ENCODE data around the gene ETFB. TPM values are rescaled to one million over a fixed set of nuclear protein-coding genes. Genes with fewer than 3 reads are reported as not detected.

Gene ETFB
- total and polyA plus RNA-seq, 10 of the 15 experiments (the other 5 are each of a cell fraction or from before 2014, with no cell fraction given): 15.1 to 166 (median 87.8) TPM

DNA sequence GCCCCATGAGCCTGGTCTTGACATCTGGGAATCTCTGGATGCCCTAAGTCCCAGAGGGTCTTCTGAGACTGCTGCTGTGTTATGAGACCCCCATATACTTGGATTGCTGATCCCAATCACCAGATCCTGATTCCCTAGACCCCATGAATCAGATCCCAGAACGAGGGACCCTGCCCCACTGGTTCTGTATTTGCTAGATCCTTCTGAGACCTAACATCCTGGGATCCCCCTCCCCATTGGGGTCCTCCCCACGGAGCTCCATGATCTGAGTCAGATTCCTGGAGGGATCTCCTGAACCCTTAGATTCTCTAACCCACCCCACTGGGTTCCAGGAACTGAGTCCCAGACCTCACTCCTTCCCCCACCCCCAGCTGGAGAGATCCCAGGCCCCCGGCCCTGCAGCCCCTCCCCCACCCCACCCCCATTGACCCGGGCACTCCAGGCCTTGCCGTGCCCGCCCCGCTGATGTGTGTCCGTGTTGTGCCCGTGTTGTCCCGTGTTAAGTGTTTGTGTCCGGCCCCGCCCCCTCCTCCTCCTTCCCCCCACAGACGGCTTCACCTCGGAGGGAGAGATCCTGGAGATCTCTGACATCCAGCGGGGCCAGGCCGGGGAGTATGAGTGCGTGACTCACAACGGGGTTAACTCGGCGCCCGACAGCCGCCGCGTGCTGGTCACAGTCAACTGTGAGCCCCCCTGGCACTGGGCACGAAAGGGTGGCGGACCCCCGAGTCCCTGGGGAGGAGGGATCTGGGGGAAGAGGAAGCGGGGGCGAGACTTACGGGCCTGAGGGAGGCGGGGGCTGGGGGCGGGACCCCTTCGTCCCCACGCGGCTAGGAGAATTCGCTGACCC lies 39.7 kb downstream of the ETFB start:
- no peaks in the 10 kb centered on the region for H4K20me1 ChIP-seq (ENCODE audit: control insufficient read depth, insufficient read depth)
- no TSS peak for BruUV-seq (replicated peaks)
- H3K9me3 ChIP-seq (replicated peaks; ENCODE audit: control insufficient read depth, insufficient read depth, low read length): no peaks in the 10 kb centered on the region
- intact Hi-C loops (cut with micrococcal nuclease; ENCODE audit: unreplicated experiment): no loop called here
- H3K27ac ChIP-seq (ENCODE audit: control insufficient read depth, insufficient read depth): no peak overlapping the region
- ChIA-PET POLR2A (no interaction called here), RAD21 (ENCODE audit: unreplicated experiment) (no interaction called here), SMC1A (ENCODE audit: uncharacterized antibody, unreplicated experiment) (no interaction called here), CTCF (no interaction called here)
- no peak for TF ChIP-seq BACH1 (IDR thresholded peaks at IDR 0.05; ENCODE audit: borderline replicate concordance)
- TF ChIP-seq GABPA (IDR thresholded peaks at IDR 0.05; ENCODE audit: low read depth): no peak
- no peak for TF ChIP-seq SPI1 (IDR thresholded peaks at IDR 0.05; ENCODE audit: borderline replicate concordance, insufficient read depth, low read depth, low read length)
- no peak for TF ChIP-seq SP1 (IDR thresholded peaks at IDR 0.05; ENCODE audit: low read depth, low read length)
- no peak for TF ChIP-seq RCOR1 (conservative IDR thresholded peaks at IDR 0.05; ENCODE audit: low read depth, low read length)
- H3K36me3 ChIP-seq (ENCODE audit: control insufficient read depth in 2 of 2, insufficient read depth in 2 of 2, low read length in 1 of 2): no peaks in the 10 kb centered on the region
- no peaks in the 10 kb centered on the region for H3K79me2 ChIP-seq (ENCODE audit: control insufficient read depth, insufficient read depth, low read length)
- H3K4me1 ChIP-seq (ENCODE audit: control insufficient read depth, insufficient read depth, low read length): no peaks in the 10 kb centered on the region
- in situ Hi-C loops (cut with MboI): no loop called here
- no peak overlapping the region for H3K4me3 ChIP-seq
- no peak overlapping the region for H3K4me2 ChIP-seq (ENCODE audit: control insufficient read depth, insufficient read depth)
- 13% methylated on average over 16 of the region's 36 CpGs for WGBS (ENCODE audit: insufficient coverage, insufficient replicate concordance, low lambda C conversion rate, missing lambda C conversion rate)
- no peak for DNase-seq (ENCODE audit: low read depth, low spot score)
- no peak for ATAC-seq
- H3K9ac ChIP-seq (ENCODE audit: control insufficient read depth, insufficient read depth, low read length): no peak overlapping the region
- no peak overlapping the region for H2AFZ ChIP-seq (ENCODE audit: control insufficient read depth, low read depth, low read length)
- FAIRE-seq: no peak
- H3K27me3 ChIP-seq (replicated peaks in 1 of 2; ENCODE audit: control insufficient read depth in 2 of 2, insufficient read depth in 2 of 2, low read length in 1 of 2): no peaks in the 10 kb centered on the region; a peak in 1 of 4 replicates

DNA sequence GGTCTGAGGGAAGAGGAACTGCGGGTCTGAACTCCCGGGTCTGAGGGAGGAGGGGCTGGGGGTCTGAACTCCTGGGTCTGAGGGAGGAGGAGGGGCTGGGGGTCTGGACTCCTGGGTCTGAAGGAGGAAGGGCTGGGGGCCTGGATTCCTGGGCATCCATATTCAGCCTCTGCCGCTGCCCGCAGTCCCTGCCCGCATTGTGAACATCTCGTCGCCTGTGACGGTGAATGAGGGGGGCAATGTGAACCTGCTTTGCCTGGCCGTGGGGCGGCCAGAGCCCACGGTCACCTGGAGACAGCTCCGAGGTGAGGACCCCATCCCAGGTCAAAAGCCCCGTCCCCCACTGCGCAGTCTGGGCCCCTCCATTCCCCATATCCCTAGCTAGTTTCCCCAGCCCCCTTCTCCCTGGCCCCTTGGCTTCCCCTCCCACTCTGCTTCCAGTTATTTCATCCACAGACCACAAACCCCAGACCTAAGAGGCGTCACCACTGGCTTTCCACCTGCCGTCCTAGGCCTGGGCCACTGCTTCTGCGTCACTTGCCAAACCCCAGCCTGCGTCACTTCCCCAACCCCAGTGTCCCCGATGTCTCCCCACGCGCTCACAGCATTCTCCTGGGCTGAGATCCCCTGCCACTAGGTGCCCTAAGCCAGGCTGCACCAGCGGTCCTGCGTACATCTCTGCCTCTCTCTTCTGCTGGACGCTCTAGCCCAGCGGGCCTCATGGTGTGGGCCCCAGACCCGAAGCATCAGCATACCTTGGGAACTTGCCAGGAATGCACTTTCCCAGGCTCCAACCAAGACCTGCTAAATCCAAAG lies 40.8 kb downstream of the ETFB start:
- Histone ChIP-seq H4K20me1 (ENCODE audit: control insufficient read depth, insufficient read depth) (no peaks in the 10 kb centered on the region), H3K4me3 (no peak overlapping the region), H3K9me3 (replicated peaks; ENCODE audit: control insufficient read depth, insufficient read depth, low read length) (no peaks in the 10 kb centered on the region), H3K79me2 (ENCODE audit: control insufficient read depth, insufficient read depth, low read length) (no peaks in the 10 kb centered on the region), H3K27me3 (replicated peaks in 1 of 2; ENCODE audit: control insufficient read depth in 2 of 2, insufficient read depth in 2 of 2, low read length in 1 of 2) (no peaks in the 10 kb centered on the region; a peak in 1 of 4 replicates), H3K27ac (ENCODE audit: control insufficient read depth, insufficient read depth) (no peak overlapping the region), H3K4me1 (ENCODE audit: control insufficient read depth, insufficient read depth, low read length) (no peaks in the 10 kb centered on the region), H3K4me2 (ENCODE audit: control insufficient read depth, insufficient read depth) (no peak overlapping the region), H2AFZ (ENCODE audit: control insufficient read depth, low read depth, low read length) (no peak overlapping the region), H3K36me3 (ENCODE audit: control insufficient read depth in 2 of 2, insufficient read depth in 2 of 2, low read length in 1 of 2) (no peaks in the 10 kb centered on the region), H3K9ac (ENCODE audit: control insufficient read depth, insufficient read depth, low read length) (no peak overlapping the region)
- in situ Hi-C loops (cut with MboI): no loop called here
- ATAC-seq: no peak
- no peak for DNase-seq (ENCODE audit: low read depth, low spot score)
- no peak for FAIRE-seq
- POLR2A ChIA-PET: no interaction called here
- RAD21 ChIA-PET (ENCODE audit: unreplicated experiment): no interaction called here
- CTCF ChIA-PET: no interaction called here
- SMC1A ChIA-PET (ENCODE audit: uncharacterized antibody, unreplicated experiment): no interaction called here
- intact Hi-C loops (cut with micrococcal nuclease; ENCODE audit: unreplicated experiment): no loop called here
- no TSS peak for BruUV-seq (replicated peaks)
- 52% methylated on average over 22 of the region's 26 CpGs for WGBS (ENCODE audit: insufficient coverage, insufficient replicate concordance, low lambda C conversion rate, missing lambda C conversion rate)
- TF ChIP-seq MTA3 (IDR thresholded peaks at IDR 0.05; ENCODE audit: borderline replicate concordance, low read length): no peak
- TF ChIP-seq TCF3 (IDR thresholded peaks at IDR 0.05; ENCODE audit: borderline replicate concordance, insufficient read depth, low read depth, low read length): no peak
- no peak for TF ChIP-seq RUNX3 (IDR thresholded peaks at IDR 0.05; ENCODE audit: low read length)
- TF ChIP-seq LARP7 (IDR thresholded peaks at IDR 0.05): no peak
- TF ChIP-seq, protein P1, sequence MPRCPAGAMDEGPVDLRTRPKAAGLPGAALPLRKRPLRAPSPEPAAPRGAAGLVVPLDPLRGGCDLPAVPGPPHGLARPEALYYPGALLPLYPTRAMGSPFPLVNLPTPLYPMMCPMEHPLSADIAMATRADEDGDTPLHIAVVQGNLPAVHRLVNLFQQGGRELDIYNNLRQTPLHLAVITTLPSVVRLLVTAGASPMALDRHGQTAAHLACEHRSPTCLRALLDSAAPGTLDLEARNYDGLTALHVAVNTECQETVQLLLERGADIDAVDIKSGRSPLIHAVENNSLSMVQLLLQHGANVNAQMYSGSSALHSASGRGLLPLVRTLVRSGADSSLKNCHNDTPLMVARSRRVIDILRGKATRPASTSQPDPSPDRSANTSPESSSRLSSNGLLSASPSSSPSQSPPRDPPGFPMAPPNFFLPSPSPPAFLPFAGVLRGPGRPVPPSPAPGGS (IDR thresholded peaks at IDR 0.05; ENCODE audit: borderline replicate concordance, insufficient read depth, low read depth, low read length, poor library complexity, severe bottlenecking): no peak
- TF ChIP-seq, protein P2, sequence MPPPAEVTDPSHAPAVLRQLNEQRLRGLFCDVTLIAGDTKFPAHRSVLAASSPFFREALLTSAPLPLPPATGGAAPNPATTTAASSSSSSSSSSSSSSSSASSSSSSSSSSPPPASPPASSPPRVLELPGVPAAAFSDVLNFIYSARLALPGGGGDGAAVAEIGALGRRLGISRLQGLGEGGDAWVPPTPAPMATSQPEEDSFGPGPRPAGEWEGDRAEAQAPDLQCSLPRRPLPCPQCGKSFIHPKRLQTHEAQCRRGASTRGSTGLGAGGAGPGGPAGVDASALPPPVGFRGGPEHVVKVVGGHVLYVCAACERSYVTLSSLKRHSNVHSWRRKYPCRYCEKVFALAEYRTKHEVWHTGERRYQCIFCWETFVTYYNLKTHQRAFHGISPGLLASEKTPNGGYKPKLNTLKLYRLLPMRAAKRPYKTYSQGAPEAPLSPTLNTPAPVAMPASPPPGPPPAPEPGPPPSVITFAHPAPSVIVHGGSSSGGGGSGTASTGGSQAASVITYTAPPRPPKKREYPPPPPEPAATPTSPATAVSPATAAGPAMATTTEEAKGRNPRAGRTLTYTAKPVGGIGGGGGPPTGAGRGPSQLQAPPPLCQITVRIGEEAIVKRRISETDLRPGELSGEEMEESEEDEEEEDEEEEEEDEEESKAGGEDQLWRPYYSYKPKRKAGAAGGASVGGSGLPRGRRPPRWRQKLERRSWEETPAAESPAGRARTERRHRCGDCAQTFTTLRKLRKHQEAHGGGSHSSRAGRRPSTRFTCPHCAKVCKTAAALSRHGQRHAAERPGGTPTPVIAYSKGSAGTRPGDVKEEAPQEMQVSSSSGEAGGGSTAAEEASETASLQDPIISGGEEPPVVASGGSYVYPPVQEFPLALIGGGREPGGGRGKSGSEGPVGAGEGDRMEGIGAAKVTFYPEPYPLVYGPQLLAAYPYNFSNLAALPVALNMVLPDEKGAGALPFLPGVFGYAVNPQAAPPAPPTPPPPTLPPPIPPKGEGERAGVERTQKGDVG (CRISPR knock-in tag; IDR thresholded peaks at IDR 0.05): no peak
